HEK293 (cell line): ENCODE measurements around the gene NDFIP2.

Experiments used
- CTCF ChIA-PET: fragments of 350-600 bp; formaldehyde crosslinking; extraction: SDS; loops from one replicate; lab custom pipeline; 2021; ENCODE audit warnings: antibody characterized with exemption; lab: Yijun Ruan, JAX
- POLR2A ChIA-PET: fragments of 300-600 bp; formaldehyde crosslinking; extraction: SDS; loops from one replicate; lab custom pipeline; 2020; ENCODE audit warnings: antibody characterized with exemption, inconsistent platforms; lab: Yijun Ruan, JAX
- H3K27ac ChIP-seq: fragments of 200-500 bp; sonication (Bioruptor generic); 2 replicates; pipeline ENCODE4 v1.5.1; 2014; ENCODE audit warnings: low read depth, low read length, control low read depth, inconsistent platforms; ENCODE audit errors: extremely low read depth
- H3K36me3 ChIP-seq, 2 experiments: fragments of 200-500 bp in 1 of 2; sonication (Bioruptor generic) in 1 of 2; 1 replicate in 1 of 2; 2 replicates in 1 of 2; pipeline ENCODE4 v1.5.1; 2014 to 2017; ENCODE audit warnings: inconsistent platforms in 2 of 2, low read length in 2 of 2; ENCODE audit not compliant: control insufficient read depth in 2 of 2, insufficient read depth in 1 of 2
- H3K4me1 ChIP-seq: fragments of 200-500 bp; sonication (Bioruptor generic); 2 replicates; pipeline ENCODE4 v1.5.1; 2014; ENCODE audit warnings: mild to moderate bottlenecking, low read length, inconsistent platforms; ENCODE audit not compliant: control insufficient read depth, insufficient read depth
- H3K4me3 ChIP-seq: 2 replicates; pipeline ENCODE4 v1.5.1; 2011; ENCODE audit warnings: low read depth, mild to moderate bottlenecking, control low read depth, low read length, moderate library complexity
- H3K9me3 ChIP-seq: fragments of 200-500 bp; sonication (Bioruptor generic); 2 replicates; pipeline ENCODE4 v1.5.1; 2014; ENCODE audit warnings: low read depth, low read length, inconsistent platforms; ENCODE audit not compliant: control insufficient read depth, insufficient read depth
- SP3 ChIP-seq: fragments of 450-650 bp; formaldehyde crosslinking; IDR thresholded peaks from 2 replicates; pipeline ENCODE4 v1.5.1; 2016; ENCODE audit warnings: missing biosample characterization, missing genetic modification characterization
- ZBTB11 ChIP-seq: fragments of 450-650 bp; formaldehyde crosslinking; conservative IDR thresholded peaks from 2 replicates; pipeline ENCODE4 v1.5.1; 2016; ENCODE audit warnings: low read depth, missing biosample characterization, missing genetic modification characterization
- ZBTB48 ChIP-seq: fragments of 450-650 bp; formaldehyde crosslinking; IDR thresholded peaks from 2 replicates; pipeline ENCODE4 v1.5.1; 2016; ENCODE audit warnings: missing biosample characterization, missing genetic modification characterization
- ZIC2 ChIP-seq: fragments of 450-650 bp; formaldehyde crosslinking; IDR thresholded peaks from 2 replicates; pipeline ENCODE4 v1.5.1; 2016; ENCODE audit warnings: missing biosample characterization, missing genetic modification characterization
- ZNF26 ChIP-seq: fragments of 450-650 bp; formaldehyde crosslinking; IDR thresholded peaks from 2 replicates; pipeline ENCODE4 v1.5.1; 2016; ENCODE audit warnings: missing biosample characterization, missing genetic modification characterization
- ZNF341 ChIP-seq: fragments of 450-650 bp; formaldehyde crosslinking; IDR thresholded peaks from 2 replicates; pipeline ENCODE4; 2016; ENCODE audit warnings: low read depth, missing biosample characterization, missing genetic modification characterization
- ZNF394 ChIP-seq: fragments of 450-650 bp; formaldehyde crosslinking; IDR thresholded peaks from 2 replicates; pipeline ENCODE4 v1.5.1; 2016; ENCODE audit warnings: missing biosample characterization, missing genetic modification characterization, mild to moderate bottlenecking, moderate library complexity, borderline replicate concordance
- ZNF626 ChIP-seq: fragments of 450-650 bp; sonication (Bioruptor Pico); formaldehyde crosslinking; IDR thresholded peaks from 2 replicates; pipeline ENCODE4 v1.5.1; 2018; ENCODE audit warnings: missing biosample characterization, missing genetic modification characterization, inconsistent platforms
- ZNF664 ChIP-seq: fragments of 450-650 bp; formaldehyde crosslinking; IDR thresholded peaks from 2 replicates; pipeline ENCODE4 v1.5.1; 2016; ENCODE audit warnings: missing biosample characterization, missing genetic modification characterization
- ZNF692 ChIP-seq: fragments of 450-650 bp; formaldehyde crosslinking; IDR thresholded peaks from 2 replicates; pipeline ENCODE4 v1.5.1; 2016; ENCODE audit warnings: missing biosample characterization, missing genetic modification characterization
- TF ChIP-seq, protein P1 (sequence below): fragments of 450-650 bp; formaldehyde crosslinking; IDR thresholded peaks from 2 replicates; pipeline ENCODE4 v1.5.1; 2016; ENCODE audit warnings: missing biosample characterization, missing genetic modification characterization
- TF ChIP-seq, protein P2 (sequence below): fragments of 450-650 bp; IDR thresholded peaks from 2 replicates; pipeline ENCODE4 v1.5.1; 2018; ENCODE audit warnings: missing biosample characterization, missing genetic modification characterization
- TF ChIP-seq, protein P3 (sequence below): fragments of 450-650 bp; formaldehyde crosslinking; IDR thresholded peaks from 2 replicates; pipeline ENCODE4 v1.5.0; 2017; ENCODE audit warnings: missing biosample characterization, missing genetic modification characterization, borderline replicate concordance
- TF ChIP-seq, protein P4 (sequence below): fragments of 450-650 bp; formaldehyde crosslinking; IDR thresholded peaks from 2 replicates; pipeline ENCODE4 v1.5.1; 2016; ENCODE audit warnings: missing biosample characterization, missing genetic modification characterization

NDFIP2 gene

GRCh38 chr13:79442706-79443105, 38.2 kb upstream of the NDFIP2 start (continued):
- TF ChIP-seq, protein P1, sequence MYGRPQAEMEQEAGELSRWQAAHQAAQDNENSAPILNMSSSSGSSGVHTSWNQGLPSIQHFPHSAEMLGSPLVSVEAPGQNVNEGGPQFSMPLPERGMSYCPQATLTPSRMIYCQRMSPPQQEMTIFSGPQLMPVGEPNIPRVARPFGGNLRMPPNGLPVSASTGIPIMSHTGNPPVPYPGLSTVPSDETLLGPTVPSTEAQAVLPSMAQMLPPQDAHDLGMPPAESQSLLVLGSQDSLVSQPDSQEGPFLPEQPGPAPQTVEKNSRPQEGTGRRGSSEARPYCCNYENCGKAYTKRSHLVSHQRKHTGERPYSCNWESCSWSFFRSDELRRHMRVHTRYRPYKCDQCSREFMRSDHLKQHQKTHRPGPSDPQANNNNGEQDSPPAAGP (tag by site-specific recombination) = no peak
- TF ChIP-seq, protein P2, sequence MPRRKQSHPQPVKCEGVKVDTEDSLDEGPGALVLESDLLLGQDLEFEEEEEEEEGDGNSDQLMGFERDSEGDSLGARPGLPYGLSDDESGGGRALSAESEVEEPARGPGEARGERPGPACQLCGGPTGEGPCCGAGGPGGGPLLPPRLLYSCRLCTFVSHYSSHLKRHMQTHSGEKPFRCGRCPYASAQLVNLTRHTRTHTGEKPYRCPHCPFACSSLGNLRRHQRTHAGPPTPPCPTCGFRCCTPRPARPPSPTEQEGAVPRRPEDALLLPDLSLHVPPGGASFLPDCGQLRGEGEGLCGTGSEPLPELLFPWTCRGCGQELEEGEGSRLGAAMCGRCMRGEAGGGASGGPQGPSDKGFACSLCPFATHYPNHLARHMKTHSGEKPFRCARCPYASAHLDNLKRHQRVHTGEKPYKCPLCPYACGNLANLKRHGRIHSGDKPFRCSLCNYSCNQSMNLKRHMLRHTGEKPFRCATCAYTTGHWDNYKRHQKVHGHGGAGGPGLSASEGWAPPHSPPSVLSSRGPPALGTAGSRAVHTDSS (tag by site-specific recombination) = no peak
- TF ChIP-seq ZNF341 (tag by site-specific recombination) = no peak

DNA sequence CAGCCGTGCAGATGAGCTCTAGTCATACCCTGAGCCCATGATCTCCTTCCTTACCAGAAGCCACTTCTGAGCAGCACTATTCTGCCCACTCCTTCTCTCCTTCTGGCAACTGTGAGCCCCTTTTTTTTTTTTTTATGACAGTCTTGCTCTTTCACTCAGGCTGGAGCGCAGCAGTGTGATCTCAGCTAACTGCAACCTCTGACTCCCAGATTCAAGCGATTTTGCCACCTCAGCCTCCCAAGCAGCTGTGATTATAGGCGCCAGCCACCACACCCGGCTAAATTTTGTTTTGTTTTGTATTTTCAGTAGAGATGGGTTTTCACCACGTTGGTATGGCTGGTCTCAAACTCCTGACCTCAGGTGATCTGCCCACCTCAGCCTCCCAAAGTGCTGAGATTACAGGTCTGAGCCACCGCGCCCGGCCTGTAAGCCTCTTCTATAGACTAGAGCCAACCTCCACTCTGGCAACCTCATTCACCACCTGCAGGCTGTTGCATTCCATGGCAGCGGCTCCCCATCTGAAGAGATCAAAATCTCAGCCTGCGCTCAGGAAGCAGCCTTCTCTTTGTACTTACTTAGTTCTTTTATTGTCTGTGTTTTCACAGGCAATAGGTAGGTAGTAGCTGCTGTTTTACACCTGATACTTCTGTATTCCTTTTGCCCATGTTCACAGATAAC, 34.8 kb upstream of the NDFIP2 start:
- no peak for TF ChIP-seq ZIC2
- Histone ChIP-seq H3K27ac (no peak overlapping the region), H3K4me3 (no peak overlapping the region), H3K4me1 (no peaks in the 10 kb centered on the region), H3K36me3 (no peaks in the 10 kb centered on the region), H3K9me3 (no peaks in the 10 kb centered on the region)
- ChIA-PET POLR2A (no interaction called here), CTCF (interaction anchor here (0.9 kb wide), 1 partner anchor 55 kb away, joined by 3 read pairs; no protein-coding TSS in a partner anchor)

DNA sequence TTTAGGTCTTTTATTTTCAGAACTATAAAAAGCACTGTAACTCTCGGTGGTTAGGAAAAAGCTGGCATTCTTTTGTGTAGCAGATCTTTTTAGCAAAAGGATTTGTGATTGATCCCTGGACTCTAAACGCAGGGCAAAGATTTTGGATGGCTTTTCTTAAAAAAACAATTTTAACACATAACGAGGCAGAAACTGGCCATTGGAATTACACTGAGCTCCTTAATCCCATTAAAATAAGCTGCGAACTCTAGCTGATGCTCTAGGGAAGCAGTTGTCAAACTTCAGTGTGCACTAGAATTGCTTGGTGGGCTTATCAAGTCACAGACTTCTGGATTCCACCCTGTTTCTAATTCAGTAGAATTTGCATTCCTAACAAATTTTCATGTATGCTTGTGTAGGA, 33.8 kb upstream of the NDFIP2 start:
- TF ChIP-seq SP3 (tag by site-specific recombination) = no peak
- no peak for TF ChIP-seq ZNF692 (tag by site-specific recombination)
- no peak for TF ChIP-seq ZBTB48
- no peak for TF ChIP-seq ZBTB11 (tag by site-specific recombination)
- no peak for TF ChIP-seq ZNF626 (tag by site-specific recombination)
- ChIA-PET POLR2A (no interaction called here), CTCF (no interaction called here)
- no peaks in the 10 kb centered on the region for H3K4me1 ChIP-seq
- no peak overlapping the region for H3K4me3 ChIP-seq
- H3K27ac ChIP-seq = no peak overlapping the region
- no peaks in the 10 kb centered on the region for H3K36me3 ChIP-seq
- H3K9me3 ChIP-seq = no peaks in the 10 kb centered on the region

DNA sequence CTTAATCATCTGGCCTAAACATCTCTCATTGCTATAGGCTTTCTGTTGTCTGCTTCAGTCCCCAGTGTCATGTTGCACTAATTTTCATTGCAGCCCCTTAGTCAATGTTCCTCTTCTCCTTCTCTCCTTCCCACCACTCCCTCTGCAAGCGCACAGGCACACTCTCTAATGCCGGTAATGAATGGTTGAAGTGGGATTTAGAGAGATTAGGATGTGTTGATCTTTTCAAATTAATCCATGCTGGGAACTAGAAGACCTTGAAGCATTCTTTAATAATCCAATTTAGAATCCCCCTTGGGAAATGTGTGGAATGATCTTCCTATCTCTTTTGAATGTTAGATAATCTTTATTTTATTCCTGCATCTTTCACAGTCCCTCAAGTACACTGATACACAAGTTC, 33.2 kb upstream of the NDFIP2 start:
- no peak overlapping the region for H3K4me3 ChIP-seq
- no peaks in the 10 kb centered on the region for H3K9me3 ChIP-seq
- H3K27ac ChIP-seq = no peak overlapping the region
- ChIA-PET CTCF (no interaction called here), POLR2A (no interaction called here)
- H3K36me3 ChIP-seq = no peaks in the 10 kb centered on the region
- H3K4me1 ChIP-seq = no peaks in the 10 kb centered on the region
- TF ChIP-seq, protein P3, sequence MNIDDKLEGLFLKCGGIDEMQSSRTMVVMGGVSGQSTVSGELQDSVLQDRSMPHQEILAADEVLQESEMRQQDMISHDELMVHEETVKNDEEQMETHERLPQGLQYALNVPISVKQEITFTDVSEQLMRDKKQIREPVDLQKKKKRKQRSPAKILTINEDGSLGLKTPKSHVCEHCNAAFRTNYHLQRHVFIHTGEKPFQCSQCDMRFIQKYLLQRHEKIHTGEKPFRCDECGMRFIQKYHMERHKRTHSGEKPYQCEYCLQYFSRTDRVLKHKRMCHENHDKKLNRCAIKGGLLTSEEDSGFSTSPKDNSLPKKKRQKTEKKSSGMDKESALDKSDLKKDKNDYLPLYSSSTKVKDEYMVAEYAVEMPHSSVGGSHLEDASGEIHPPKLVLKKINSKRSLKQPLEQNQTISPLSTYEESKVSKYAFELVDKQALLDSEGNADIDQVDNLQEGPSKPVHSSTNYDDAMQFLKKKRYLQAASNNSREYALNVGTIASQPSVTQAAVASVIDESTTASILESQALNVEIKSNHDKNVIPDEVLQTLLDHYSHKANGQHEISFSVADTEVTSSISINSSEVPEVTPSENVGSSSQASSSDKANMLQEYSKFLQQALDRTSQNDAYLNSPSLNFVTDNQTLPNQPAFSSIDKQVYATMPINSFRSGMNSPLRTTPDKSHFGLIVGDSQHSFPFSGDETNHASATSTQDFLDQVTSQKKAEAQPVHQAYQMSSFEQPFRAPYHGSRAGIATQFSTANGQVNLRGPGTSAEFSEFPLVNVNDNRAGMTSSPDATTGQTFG (tag by site-specific recombination) = no peak
- TF ChIP-seq, protein P4, sequence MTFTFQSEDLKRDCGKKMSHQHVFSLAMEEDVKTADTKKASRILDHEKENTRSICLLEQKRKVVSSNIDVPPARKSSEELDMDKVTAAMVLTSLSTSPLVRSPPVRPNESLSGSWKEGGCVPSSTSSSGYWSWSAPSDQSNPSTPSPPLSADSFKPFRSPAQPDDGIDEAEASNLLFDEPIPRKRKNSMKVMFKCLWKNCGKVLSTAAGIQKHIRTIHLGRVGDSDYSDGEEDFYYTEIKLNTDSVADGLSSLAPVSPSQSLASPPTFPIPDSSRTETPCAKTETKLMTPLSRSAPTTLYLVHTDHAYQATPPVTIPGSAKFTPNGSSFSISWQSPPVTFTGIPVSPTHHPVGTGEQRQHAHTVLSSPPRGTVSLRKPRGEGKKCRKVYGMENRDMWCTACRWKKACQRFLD = no peak
- no peak for TF ChIP-seq ZNF664
- no peak for TF ChIP-seq ZNF26
- no peak for TF ChIP-seq ZNF394
